ENCODE data around the gene ALKBH6.
"Not testable (repeated sequence)": the region's sequence is repeated elsewhere in the genome, so short reads cannot be mapped to it uniquely, and the experiment has no call there.

The ALKBH6 gene

GRCh38 chr19:36049080-36049698 lies 35.2 kb upstream of the ALKBH6 start:
- no peak overlapping the region for H3K4me3 ChIP-seq (ENCODE audit: low read length in 2 of 2)
- H3K9ac ChIP-seq (ENCODE audit: low read length in 2 of 2), result no peak overlapping the region
- no peaks in the 10 kb centered on the region for H3K9me3 ChIP-seq (ENCODE audit: control insufficient read depth in 2 of 2, low read length in 2 of 2)
- H3K27me3 ChIP-seq (ENCODE audit: control insufficient read depth in 1 of 2, insufficient read depth in 2 of 2, low read length in 2 of 2), result no peaks in the 10 kb centered on the region
- H3K27ac ChIP-seq (ENCODE audit: low read length), result no peak overlapping the region
- H3K36me3 ChIP-seq (ENCODE audit: control insufficient read depth in 2 of 2, insufficient read depth in 2 of 2, low read length in 2 of 2), result no peaks in the 10 kb centered on the region
- peaks cover 21% of the 10 kb centered on the region for H3K4me1 ChIP-seq (ENCODE audit: control insufficient read depth, insufficient read depth, low read length)

GRCh38 chr19:36047835-36048234 lies 33.8 kb upstream of the ALKBH6 start:
- no peak overlapping the region for H3K27ac ChIP-seq (ENCODE audit: low read length)
- H3K4me3 ChIP-seq (ENCODE audit: low read length in 2 of 2), result no peak overlapping the region
- no peaks in the 10 kb centered on the region for H3K36me3 ChIP-seq (ENCODE audit: control insufficient read depth in 2 of 2, insufficient read depth in 2 of 2, low read length in 2 of 2)
- peaks cover 24% of the 10 kb centered on the region for H3K4me1 ChIP-seq (ENCODE audit: control insufficient read depth, insufficient read depth, low read length)
- no peaks in the 10 kb centered on the region for H3K27me3 ChIP-seq (ENCODE audit: control insufficient read depth in 1 of 2, insufficient read depth in 2 of 2, low read length in 2 of 2)
- H3K9ac ChIP-seq (ENCODE audit: low read length in 2 of 2), result no peak overlapping the region
- H3K9me3 ChIP-seq (ENCODE audit: control insufficient read depth in 2 of 2, low read length in 2 of 2), result no peaks in the 10 kb centered on the region

DNA sequence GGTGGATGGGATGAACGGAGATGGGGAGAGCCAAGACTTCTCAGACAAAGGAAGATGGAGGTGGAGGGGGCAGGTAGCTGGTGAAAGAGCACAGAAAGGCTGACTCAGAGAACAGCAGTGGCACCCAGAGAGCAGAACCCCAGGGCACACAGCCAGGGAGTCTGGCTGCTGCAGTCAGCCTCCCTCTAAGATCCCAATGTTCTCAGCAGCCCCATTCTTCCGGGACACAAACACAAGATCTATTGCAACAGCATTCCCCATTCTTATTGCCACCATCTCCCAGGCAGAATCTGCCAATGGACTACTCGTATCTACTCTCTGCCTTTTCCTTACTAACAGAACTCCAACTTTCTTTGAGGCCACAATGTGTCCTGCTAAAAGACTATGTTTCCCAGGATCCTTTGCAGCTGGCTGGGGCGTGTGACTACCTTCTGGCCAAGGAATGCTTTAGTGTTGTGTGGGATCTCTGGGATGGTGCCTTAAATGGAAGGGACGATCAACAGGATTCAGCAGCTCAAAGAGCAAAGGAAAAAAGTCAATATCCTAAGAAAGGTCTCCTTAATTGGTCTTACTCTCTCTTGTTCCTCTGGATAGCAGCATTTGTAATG lies 32.5 kb upstream of the ALKBH6 start:
- Histone ChIP-seq H3K4me1 (ENCODE audit: control insufficient read depth, insufficient read depth, low read length) (peaks cover 32% of the 10 kb centered on the region), H3K9ac (ENCODE audit: low read length in 2 of 2) (no peak overlapping the region), H3K27me3 (ENCODE audit: control insufficient read depth in 1 of 2, insufficient read depth in 2 of 2, low read length in 2 of 2) (no peaks in the 10 kb centered on the region), H3K4me3 (ENCODE audit: low read length in 2 of 2) (peak overlapping the region; percentile 1 to 22), H3K36me3 (ENCODE audit: control insufficient read depth in 2 of 2, insufficient read depth in 2 of 2, low read length in 2 of 2) (no peaks in the 10 kb centered on the region), H3K27ac (ENCODE audit: low read length) (peak overlapping the region; percentile 64), H3K9me3 (ENCODE audit: control insufficient read depth in 2 of 2, low read length in 2 of 2) (no peaks in the 10 kb centered on the region)

DNA sequence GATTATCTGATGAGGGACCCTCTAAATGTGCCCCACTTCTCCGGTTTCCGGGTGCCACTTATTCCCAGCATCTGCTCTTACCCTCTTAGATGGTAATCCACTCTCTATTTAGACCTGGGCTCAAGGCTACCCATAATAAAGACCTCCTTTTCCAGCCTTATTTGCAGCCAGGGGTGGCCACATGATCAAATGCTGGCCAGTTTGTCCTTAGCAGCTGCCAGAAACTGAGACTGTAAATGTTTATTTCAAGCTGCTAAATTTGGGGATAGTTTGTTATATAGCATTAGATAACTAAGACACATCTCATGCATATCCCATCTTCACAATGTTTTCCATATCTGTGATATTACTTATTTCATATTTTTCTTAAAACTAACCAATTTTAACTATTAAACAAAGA lies 29.9 kb upstream of the ALKBH6 start:
- Histone ChIP-seq H3K36me3 (ENCODE audit: control insufficient read depth in 2 of 2, insufficient read depth in 2 of 2, low read length in 2 of 2) (peaks cover 0 to 2% of the 10 kb centered on the region in 2 donors), H3K4me3 (ENCODE audit: low read length in 2 of 2) (no peak overlapping the region), H3K9ac (ENCODE audit: low read length in 2 of 2) (peak overlapping the region in 1 of 2 donors; percentile 38), H3K27me3 (ENCODE audit: control insufficient read depth in 1 of 2, insufficient read depth in 2 of 2, low read length in 2 of 2) (no peaks in the 10 kb centered on the region), H3K4me1 (ENCODE audit: control insufficient read depth, insufficient read depth, low read length) (peaks cover 26% of the 10 kb centered on the region), H3K9me3 (ENCODE audit: control insufficient read depth in 2 of 2, low read length in 2 of 2) (no peaks in the 10 kb centered on the region), H3K27ac (ENCODE audit: low read length) (peak overlapping the region; percentile 60)

GRCh38 chr19:36041831-36042230 lies 27.8 kb upstream of the ALKBH6 start:
- H3K27me3 ChIP-seq (ENCODE audit: control insufficient read depth in 1 of 2, insufficient read depth in 2 of 2, low read length in 2 of 2), result no peaks in the 10 kb centered on the region
- no peak overlapping the region for H3K4me3 ChIP-seq (ENCODE audit: low read length in 2 of 2)
- peaks cover 2 to 3% of the 10 kb centered on the region in 2 donors for H3K36me3 ChIP-seq (ENCODE audit: control insufficient read depth in 2 of 2, insufficient read depth in 2 of 2, low read length in 2 of 2)
- peak overlapping the region; percentile 24 for H3K27ac ChIP-seq (ENCODE audit: low read length)
- H3K4me1 ChIP-seq (ENCODE audit: control insufficient read depth, insufficient read depth, low read length), result peaks cover 24% of the 10 kb centered on the region
- no peaks in the 10 kb centered on the region for H3K9me3 ChIP-seq (ENCODE audit: control insufficient read depth in 2 of 2, low read length in 2 of 2)
- H3K9ac ChIP-seq (ENCODE audit: low read length in 2 of 2), result no peak overlapping the region

GRCh38 chr19:36041092-36041491 lies 27.1 kb upstream of the ALKBH6 start:
- not testable (repeated sequence) for H3K27me3 ChIP-seq (ENCODE audit: control insufficient read depth in 1 of 2, insufficient read depth in 2 of 2, low read length in 2 of 2); H3K9ac ChIP-seq (ENCODE audit: low read length in 2 of 2); H3K9me3 ChIP-seq (ENCODE audit: control insufficient read depth in 2 of 2, low read length in 2 of 2); H3K4me3 ChIP-seq (ENCODE audit: low read length in 2 of 2); H3K36me3 ChIP-seq (ENCODE audit: control insufficient read depth in 2 of 2, insufficient read depth in 2 of 2, low read length in 2 of 2); H3K27ac ChIP-seq (ENCODE audit: low read length)
- peaks cover 19% of the 10 kb centered on the region for H3K4me1 ChIP-seq (ENCODE audit: control insufficient read depth, insufficient read depth, low read length)

DNA sequence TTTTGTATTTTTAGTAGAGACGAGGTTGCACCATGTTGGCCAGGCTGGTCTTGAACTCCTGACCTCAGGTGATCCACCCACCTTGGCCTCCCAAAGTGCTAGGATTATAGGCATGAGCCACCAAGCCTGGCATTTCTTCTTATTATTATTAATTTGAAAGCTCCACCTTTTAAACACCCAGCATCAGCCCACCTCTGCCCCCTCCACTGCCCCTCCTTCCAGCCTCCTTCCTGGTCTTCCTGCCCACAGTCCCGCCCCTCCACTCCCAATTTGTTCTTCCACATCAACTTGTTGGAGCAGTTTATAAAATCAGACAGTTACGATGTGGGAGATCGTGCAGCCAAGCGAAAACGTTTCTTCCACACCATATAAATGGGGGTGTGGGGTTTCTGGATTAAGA lies 26.5 kb upstream of the ALKBH6 start:
- peaks cover 19% of the 10 kb centered on the region for H3K4me1 ChIP-seq (ENCODE audit: control insufficient read depth, insufficient read depth, low read length)
- no peaks in the 10 kb centered on the region for H3K9me3 ChIP-seq (ENCODE audit: control insufficient read depth in 2 of 2, low read length in 2 of 2)

GRCh38 chr19:36032251-36033104 lies 18.5 kb upstream of the ALKBH6 start, which contains the start of gene CLIP3:
TSS of gene CLIP3 (minus strand) at chr19:36032873. CDS start at chr19:36032357, 516 bp downstream.
- peak within 1 kb of the TSS; percentile 79 for H3K4me3 ChIP-seq (ENCODE audit: low read length in 2 of 2)
- H3K9ac ChIP-seq (ENCODE audit: low read length in 2 of 2), result peak within 1 kb of the TSS; percentile 66 to 72
- H3K36me3 ChIP-seq (ENCODE audit: control insufficient read depth in 2 of 2, insufficient read depth in 2 of 2, low read length in 2 of 2), result peaks cover 4 to 10% of the 10 kb centered on the region in 2 donors
- H3K9me3 ChIP-seq (ENCODE audit: control insufficient read depth in 2 of 2, low read length in 2 of 2), result no peaks in the 10 kb centered on the region
- peak within 1 kb of the TSS; percentile 74 for H3K27ac ChIP-seq (ENCODE audit: low read length)
- H3K27me3 ChIP-seq (ENCODE audit: control insufficient read depth in 1 of 2, insufficient read depth in 2 of 2, low read length in 2 of 2), result no peaks in the 10 kb centered on the region
- peaks cover 16% of the 10 kb centered on the region for H3K4me1 ChIP-seq (ENCODE audit: control insufficient read depth, insufficient read depth, low read length)

More for the DNA sequence above, 26.5 kb upstream of the ALKBH6 start:
- no peak overlapping the region for H3K9ac ChIP-seq (ENCODE audit: low read length in 2 of 2)
- H3K4me3 ChIP-seq (ENCODE audit: low read length in 2 of 2), result no peak overlapping the region
- H3K36me3 ChIP-seq (ENCODE audit: control insufficient read depth in 2 of 2, insufficient read depth in 2 of 2, low read length in 2 of 2), result peaks cover 2 to 4% of the 10 kb centered on the region in 2 donors
- no peak overlapping the region for H3K27ac ChIP-seq (ENCODE audit: low read length)
- H3K27me3 ChIP-seq (ENCODE audit: control insufficient read depth in 1 of 2, insufficient read depth in 2 of 2, low read length in 2 of 2), result no peaks in the 10 kb centered on the region

GRCh38 chr19:36031308-36031707 lies 17.3 kb upstream of the ALKBH6 start:
- Histone ChIP-seq H3K27me3 (ENCODE audit: control insufficient read depth in 1 of 2, insufficient read depth in 2 of 2, low read length in 2 of 2) (no peaks in the 10 kb centered on the region), H3K27ac (ENCODE audit: low read length) (no peak overlapping the region), H3K9ac (ENCODE audit: low read length in 2 of 2) (no peak overlapping the region), H3K9me3 (ENCODE audit: control insufficient read depth in 2 of 2, low read length in 2 of 2) (no peaks in the 10 kb centered on the region), H3K4me1 (ENCODE audit: control insufficient read depth, insufficient read depth, low read length) (peaks cover 16% of the 10 kb centered on the region), H3K36me3 (ENCODE audit: control insufficient read depth in 2 of 2, insufficient read depth in 2 of 2, low read length in 2 of 2) (peaks cover 8 to 16% of the 10 kb centered on the region in 2 donors), H3K4me3 (ENCODE audit: low read length in 2 of 2) (no peak overlapping the region)

DNA sequence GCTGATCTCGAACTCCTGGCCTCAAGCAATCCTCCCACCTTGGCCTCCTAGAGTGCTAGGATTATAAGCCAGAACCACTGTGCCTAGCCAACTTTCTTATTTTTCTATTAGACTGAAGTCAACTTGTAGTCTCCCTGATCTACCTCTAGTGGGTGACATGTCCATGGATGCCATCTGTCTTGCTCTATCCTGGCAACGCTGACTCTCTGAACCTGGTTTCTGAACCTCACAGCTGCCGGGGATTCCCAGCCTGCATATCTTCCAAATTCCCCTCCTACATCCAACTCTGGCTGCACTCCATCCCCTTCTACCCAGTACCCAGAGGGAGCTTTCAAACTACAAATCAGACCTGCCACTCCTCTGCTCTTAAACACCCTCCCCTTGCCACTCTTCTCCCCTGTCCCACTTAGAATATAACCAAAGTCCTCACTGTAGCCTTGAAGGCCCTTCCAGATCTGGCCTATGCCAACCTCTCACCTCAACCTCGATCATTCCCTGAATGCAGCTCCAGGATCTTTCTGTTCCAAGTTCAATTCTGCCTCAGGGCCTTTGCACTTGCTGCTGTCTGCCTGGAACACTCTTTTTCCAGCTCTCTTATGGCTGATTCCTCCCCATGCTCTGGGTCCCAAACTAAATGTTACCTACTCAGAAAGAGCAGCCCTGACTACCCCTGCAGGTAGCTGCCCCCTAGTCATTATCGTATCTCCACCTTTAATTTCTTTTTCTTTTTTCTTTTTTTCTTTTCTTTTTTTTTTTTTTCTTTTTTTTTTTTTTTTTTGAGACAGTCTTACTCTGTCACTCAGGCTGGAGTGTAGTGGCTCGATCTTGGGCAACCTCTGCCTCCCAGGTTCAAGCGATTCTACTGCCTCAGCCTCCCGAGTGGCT lies 16.5 kb upstream of the ALKBH6 start:
- Histone ChIP-seq H3K4me3 (ENCODE audit: low read length in 2 of 2) (no peak overlapping the region), H3K27me3 (ENCODE audit: control insufficient read depth in 1 of 2, insufficient read depth in 2 of 2, low read length in 2 of 2) (no peaks in the 10 kb centered on the region), H3K9me3 (ENCODE audit: control insufficient read depth in 2 of 2, low read length in 2 of 2) (no peaks in the 10 kb centered on the region), H3K9ac (ENCODE audit: low read length in 2 of 2) (no peak overlapping the region), H3K36me3 (ENCODE audit: control insufficient read depth in 2 of 2, insufficient read depth in 2 of 2, low read length in 2 of 2) (peaks cover 14 to 22% of the 10 kb centered on the region in 2 donors), H3K27ac (ENCODE audit: low read length) (no peak overlapping the region), H3K4me1 (ENCODE audit: control insufficient read depth, insufficient read depth, low read length) (peaks cover 16% of the 10 kb centered on the region)

Data from stomach smooth muscle (tissue), 2 donors.